GM19455 (cell line): Measurements from ENCODE around the gene SHD.

Source experiments
- ATAC-seq: cut with Tn5 transposase; IDR thresholded peaks from one replicate; pipeline ENCODE4 v1.9.1; 2021; ENCODE audit not compliant: unreplicated experiment

Gene SHD

DNA sequence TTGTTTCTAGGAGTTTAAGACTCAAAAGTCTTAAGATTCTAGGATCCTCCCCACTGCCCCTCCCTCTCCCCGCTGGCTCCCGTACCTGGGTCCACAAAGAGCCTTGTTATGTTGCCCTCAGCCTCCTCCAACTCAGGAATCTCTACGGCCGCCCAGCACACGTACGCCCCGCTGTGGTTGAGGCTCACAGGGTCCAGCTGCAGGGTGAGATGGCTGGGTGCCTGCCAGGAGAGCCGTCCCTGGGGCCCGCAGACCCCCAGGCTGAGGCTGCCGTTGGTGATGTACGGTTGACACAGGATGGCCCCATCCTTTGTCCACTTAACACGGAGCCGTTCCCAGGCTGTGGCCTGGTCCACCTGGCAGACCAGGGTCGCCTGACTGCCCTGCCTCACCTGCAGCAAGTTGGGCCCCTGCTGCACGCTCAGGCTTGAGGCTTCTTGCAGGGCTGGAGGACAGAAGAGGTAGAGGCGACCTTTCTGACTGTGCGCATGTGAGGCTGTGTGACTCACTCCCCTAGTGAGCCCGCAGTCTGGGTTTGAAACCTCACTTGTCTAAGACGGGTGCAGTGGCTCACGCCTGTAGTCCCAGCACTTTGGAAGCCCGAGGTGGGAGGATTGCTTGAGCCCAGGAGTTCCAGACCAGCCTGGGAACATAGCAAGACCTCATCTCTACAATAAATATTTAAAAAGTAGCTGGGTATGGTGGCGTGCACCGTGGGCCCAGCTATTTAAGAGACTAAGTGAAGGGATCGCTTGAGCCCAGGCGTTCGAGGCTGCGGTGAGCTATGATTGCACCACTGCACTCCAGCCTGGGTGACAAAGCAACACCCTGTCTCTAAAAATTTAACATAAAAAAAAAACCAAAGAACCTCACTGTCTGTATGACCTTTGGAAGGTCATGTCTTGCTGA lies 19.1 kb downstream of the SHD start:
- ATAC-seq = no peak

DNA sequence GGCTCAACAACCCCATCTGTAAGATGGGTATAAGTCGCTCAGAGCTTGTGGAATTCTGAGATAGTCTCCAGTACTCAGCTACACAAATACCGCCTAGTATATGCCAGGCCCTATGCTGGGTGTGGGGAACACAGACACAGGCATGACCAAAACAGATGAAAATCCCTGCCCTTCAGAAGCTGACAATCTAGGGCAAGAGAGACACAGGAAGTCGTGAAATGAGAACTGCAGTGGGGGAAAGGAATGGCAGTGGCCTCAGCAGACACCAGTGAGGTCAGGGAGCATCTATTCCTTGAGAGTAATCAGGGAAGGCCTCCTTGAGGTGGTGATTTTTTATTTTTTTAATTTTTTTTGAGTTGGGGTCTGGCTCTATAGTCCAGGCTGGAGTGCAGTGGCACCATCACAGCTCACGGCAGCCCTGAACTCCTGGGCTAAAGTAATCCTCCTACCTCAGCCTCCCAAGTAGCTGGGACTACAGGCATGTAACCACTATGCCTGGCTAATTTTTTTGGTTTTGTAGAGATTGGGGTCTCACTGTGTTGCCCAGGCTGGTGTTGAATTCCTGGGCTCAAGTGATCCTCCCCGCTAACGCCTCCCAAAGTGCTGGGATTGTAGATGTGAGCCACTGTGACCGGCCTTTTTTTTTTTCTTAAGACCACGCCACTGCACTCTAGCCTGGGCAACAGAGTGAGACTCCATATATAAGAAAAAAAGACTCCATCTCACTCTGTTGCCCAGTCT lies 19.9 kb downstream of the SHD start:
- ATAC-seq = no peak

DNA sequence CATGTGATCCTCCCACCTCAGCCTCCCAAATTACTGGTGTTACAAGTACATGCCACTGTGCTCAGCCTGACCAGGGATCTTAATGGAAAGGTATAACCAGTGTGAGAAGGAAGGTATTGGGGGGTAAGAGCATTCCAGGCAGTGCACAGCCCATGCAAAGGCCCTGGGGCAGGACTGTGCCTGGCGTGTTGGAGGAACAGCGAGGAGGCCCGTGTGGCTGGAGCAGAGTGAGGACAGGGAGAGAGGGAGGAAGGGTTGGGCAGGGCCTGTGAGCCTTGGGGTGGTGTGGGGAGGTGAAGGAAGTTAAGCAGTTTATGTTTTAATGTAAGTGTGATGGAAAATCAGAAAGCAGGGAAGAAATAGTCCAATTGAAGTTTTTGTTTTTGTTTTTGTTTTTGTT lies 21.5 kb downstream of the SHD start:
- ATAC-seq = no peak

DNA sequence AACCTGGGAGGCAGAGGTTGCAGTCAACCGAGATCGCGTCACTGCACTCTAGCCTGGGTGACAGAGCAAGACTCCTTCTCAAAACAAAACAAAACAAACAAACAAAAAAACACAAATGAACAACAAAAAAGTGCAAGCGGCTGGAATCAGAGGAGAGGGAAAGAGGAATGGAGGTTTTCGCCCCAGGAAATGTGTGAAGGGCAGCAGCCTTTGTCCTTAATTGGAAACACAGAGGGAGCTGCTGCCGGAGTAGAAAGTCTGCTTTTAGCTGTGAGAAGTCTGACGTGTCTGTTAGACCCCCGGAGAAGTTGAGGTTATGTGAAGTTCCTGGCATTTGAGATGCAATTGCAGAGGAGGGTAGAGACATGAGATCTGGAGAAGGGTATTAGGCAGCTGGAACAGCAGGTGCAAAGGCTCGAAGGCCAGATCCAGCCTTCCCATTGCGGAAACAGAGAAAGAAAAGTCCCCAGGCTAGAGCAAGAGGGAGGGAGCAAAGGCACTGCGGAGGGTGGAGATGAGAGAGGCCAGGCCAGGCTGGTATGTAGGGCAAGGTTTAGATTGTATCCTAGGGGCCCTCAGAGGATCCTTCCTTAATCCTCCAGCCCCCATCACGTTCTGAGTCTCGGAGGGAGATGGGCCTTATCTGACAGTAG lies 22.6 kb downstream of the SHD start:
- ATAC-seq = no peak

DNA sequence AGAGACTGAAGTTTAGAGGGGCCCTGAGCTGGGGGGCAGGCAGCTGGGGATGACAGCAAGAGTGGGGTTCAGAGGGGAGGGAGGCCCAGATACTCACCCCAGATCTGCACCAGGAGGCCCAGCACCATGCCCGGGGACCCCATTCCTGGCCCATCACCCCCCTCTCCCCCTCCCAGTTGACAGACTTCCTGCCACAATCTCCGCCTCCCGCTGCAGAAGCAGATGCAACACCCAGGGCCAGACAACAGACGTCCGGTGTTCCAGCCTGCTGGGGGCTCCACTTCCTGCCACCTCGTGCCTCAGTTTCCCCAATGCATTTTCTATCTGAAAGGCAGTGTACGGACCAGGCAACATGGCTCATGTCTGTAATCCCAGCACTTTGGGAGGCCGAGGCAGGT lies 23.2 kb downstream of the SHD start, which contains the start of gene TMIGD2:
Gene TMIGD2 (minus strand): TSS at position 147 of the 398 bp plus-strand sequence. CDS start 4 bp downstream, at position 143.
- no peak for ATAC-seq

DNA sequence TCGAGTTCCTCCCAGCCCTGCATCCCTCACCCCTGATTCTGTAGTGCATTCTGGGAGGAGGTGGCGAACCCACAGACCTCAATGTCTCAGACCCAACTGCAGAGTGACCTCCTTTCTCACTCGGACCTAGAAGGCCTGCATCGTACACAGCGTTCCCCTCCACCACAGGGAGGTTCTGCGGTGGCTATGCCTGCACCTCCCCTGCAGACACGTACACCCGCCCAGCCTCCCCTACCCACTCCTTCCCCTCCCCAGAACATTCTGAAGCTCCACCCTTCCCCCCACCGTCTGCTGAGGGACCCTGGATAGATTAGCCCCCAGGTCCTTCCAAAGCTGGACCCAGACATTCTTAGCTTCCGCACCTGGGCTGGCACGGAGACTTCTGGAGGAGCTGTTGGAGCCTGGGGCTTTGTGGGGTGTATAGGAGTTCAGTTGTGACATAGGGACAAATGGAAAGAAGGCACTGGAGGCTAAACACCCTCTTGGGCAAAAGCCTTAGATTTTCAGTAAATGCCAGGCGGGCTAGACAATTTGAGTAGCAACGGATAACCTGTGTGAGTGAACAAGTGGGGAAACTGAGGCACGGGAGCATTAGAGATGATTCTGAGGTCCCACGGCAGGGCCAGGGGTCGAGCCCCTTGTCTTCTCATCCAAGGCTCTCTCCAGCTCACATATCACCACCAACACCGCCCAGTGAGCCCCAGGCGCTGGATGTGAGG lies 24.9 kb downstream of the SHD start:
- no peak for ATAC-seq

DNA sequence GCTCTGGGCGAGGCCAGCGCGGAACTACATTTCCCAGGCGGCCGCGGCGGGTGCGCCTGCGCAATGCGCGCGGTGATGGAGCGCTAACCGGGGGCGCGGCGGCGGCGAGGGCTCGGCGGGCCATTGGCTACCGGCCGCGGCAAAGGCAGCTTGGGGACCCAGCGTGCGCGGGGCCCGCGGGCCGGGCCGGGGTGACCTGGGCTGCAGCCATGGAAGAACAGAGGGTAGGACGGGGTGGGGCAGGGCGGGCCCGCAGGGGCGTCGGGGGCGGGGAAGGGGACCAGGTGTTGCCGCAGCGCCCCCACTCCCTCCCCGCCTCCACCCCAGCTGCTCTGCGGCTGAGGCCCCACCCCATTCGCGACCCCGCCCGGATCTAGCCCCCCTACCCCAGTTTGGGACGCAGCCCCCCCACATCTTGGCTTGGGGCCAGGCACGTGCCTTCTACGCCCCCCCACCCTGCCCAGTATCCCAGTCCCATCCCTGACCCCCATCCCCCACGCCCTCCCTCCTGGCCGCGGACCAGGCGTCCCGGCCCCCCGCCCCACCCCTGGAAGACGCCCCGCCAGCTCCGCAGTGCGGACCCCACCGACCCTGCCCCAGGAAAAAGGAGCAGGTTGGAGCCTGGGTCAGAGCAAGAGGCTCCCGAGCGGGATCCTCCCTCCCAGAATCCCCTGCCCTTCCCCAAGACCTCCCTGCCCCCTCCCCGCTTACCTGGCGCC lies 25.6 kb downstream of the SHD start, which contains the start of gene FSD1:
Gene FSD1 (plus strand): TSS at position 61 of the 719 bp plus-strand sequence. CDS start 149 bp downstream, at position 210.
- no peak for ATAC-seq

DNA sequence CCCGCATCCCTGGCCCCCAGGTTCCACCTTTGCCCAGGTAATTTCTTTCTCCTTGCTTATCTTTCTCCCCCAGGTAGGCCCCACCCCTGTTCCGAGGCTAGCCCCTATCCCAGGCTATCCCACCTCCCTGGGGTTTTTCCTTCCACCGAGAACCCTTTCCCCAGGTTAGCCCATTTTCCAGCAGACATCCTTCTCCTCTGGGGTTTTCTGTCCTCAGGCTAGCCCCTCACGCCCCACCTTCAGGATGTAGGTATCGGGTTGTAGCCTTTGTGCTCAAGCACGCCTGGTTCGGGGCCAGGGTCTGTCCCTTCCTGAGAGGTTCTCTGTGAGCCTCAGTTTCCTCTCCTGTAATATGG lies 26.2 kb downstream of the SHD start:
- no peak for ATAC-seq

DNA sequence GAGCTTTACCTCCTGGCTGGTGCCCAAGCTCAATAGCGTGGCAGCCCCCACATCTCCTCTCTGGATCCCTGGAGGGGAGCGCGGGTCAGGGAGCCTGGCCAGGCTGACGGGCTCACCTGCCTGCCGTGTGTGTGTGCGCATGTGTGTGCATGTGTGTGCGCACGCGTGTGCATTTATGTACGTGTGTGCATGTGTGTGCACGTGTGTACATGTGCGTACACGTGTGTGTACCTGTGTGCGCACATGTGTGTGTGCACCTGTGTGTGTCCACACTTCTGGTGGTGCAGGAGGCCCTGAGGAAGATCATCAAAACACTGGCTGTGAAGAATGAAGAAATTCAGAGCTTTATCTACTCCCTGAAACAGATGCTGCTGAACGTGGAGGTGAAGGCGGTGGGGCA lies 26.6 kb downstream of the SHD start:
- no peak for ATAC-seq

DNA sequence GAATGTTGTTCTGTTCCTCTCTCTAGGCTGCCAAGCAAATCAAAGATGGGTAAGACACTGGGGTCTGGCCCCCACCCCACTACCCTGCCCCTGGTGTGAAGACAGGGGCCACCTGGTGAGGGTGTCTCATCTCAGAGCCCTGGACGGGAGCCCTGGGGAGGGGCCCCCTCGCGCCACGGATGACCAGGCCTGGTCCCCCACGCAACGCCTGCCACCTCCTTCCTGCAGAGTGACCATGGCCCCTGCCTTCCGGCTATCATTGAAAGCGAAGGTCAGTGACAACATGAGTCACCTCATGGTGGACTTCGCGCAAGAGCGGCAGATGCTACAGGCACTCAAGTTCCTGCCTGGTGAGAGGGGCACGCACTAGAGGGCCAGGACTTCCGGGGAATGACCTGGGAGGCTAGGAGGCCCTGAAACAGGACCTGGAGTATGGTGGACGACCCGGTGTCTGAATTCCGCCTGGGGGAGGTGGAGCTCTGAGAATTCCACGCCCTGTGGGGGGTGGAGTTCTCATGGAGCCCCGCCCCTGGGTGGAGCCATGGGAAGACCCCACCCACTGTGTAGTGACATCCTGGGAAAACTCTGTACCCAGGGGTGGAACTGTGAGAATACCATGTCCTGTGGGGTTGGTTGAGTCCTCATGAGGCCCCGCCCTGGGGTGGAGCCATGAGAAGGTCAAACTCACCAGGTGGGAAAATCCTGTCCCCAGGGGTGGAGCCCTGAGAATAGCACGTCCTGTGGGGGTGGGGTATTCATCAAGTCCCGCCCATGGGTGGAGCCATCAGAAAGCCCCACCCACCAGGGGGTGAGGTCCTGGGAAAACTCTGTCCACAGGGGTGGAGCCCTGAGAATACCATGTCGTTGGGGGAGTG lies 31.4 kb downstream of the SHD start:
- no peak for ATAC-seq

DNA sequence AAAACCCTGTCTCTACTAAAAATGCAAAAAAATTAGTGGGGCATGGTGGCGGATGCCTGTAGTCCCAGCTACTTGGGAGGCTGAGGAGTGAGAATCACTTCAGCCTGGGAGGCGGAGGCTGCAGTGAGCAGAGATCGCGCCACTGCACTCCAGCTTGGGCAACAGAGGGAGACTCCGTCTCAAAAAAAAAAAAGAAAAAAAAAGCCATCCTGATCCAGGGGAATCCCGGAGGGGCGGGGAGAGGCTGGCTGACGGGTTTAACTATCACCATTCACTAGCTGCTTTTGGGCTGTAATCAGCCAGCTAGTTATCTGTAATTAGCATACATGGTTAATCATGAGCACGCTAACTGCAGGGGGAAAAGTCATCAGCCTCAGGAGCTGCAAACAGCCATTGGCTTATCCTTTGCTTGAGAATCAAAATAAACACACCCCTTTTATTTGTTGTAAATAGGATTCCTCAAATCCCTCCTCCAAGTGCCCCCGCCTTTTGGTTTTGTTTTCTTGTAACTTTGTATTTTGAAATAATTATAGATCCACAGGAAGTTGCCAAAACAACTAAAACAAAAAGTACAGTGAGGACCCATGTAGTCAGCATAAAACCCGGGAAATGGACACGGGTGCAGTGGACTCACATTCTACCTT lies 34.9 kb downstream of the SHD start:
- ATAC-seq = no peak

DNA sequence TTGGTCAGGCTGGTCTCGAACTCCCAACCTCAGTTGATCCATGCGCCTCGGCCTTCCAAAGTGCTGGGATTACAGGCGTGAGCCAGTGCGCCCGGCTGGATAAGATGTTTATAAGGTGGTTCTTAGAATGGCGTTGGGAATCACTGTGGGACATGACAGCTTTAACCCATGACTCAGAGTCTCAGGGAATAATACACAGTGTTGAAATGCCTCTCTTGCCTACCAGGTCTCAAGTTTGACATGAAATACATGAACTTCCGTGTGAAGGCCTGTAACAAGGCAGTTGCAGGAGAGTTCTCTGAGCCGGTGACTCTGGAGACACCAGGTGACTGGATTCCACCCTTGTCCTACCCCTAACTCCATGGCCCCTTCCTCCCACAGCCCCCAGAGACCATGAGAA lies 37.9 kb downstream of the SHD start:
- no peak for ATAC-seq

DNA sequence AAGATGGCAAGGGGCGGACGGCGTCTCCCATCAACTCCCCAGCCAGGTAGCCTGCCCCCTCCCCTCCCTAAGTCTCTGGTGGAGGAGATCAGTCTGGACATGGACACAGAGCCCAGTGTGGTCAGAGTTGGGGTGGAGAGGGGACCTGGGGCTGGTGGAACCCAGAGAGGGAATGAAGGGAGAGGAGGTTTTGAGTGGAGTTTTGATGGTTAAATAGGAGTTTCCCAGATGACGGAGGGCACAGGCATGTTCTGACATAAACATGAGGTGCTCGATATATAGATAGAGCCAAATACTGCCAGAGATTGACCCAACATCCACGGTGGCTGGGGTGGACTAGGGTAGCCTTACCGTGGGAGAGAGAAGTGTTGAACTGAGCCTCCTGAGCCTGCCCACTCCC lies 39.4 kb downstream of the SHD start:
- no peak for ATAC-seq

DNA sequence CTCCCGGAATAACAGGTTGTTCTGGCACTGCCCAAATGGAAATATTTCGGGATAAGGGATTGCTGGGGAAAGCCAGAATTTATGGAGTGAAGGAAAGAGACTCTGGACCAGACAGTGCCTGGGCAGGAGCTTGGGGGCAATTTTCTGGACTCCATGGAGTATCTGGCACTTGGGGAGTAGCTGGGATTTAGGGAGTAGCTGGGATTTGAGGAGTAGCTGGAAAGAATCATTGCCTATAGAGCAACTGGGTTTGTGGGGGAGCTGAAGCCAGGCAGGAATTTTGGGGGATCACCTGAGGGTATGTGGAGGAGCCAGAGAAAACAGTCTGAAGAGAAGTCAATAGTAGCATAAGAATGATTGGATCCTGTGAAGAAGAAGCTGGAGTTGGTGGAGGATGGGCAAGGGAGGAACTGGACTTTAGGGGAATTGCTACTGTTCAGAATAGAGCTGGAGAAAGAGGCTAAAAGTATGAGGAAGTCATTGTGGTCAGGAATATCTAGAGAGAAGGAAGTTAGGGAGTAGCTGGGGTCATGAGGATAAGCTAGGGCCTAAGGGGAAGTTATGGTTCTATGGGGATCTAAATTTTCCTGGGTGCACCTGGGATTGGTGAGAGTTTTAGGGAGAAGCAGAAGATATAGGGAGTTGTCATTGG lies 40.1 kb downstream of the SHD start:
- ATAC-seq = no peak

DNA sequence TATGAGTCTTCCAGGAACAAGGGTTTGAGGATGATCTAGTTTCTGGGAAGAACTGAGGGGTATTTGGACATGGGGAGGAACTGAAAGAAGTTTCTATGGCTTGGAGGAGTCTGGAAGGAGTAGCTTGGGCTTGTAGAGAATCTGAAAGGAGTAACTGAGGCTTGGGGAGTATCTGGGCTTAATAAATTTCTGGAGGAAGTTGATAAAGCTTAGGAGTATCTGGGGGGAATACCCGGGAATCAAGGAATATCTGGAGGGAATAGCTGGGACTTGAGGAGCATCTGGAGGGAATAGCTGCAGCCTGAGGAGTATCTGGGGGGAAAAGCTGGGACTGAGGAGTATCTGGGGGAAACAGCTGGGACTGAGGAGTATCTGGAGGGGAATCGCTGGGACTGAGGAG lies 41.4 kb downstream of the SHD start:
- ATAC-seq = no peak

DNA sequence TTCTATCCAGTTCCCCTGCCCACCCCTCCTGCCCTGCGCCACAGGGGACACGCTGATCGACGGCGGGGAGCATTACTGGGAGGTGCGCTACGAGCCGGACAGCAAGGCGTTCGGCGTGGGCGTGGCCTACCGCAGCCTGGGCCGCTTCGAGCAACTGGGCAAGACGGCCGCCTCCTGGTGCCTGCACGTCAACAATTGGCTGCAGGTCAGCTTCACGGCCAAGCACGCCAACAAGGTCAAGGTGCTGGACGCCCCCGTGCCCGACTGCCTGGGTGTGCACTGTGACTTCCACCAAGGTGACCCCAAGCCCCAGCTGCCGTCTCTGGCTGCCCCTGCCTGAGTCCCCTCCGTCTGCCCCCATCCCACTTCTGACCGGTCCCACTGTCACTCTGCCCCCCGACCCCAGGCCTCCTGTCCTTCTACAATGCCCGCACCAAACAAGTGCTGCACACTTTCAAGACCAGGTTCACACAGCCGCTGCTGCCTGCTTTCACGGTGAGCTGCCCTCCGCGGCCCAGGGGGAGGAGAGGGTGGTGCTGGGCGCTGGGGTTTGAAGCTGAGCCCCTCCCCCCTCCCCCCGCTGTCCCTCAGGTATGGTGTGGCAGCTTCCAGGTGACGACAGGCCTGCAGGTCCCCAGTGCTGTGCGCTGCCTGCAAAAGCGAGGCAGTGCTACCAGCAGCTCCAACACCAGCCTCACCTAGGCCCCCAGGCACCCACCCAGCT lies 44.0 kb downstream of the SHD start:
- no peak for ATAC-seq

DNA sequence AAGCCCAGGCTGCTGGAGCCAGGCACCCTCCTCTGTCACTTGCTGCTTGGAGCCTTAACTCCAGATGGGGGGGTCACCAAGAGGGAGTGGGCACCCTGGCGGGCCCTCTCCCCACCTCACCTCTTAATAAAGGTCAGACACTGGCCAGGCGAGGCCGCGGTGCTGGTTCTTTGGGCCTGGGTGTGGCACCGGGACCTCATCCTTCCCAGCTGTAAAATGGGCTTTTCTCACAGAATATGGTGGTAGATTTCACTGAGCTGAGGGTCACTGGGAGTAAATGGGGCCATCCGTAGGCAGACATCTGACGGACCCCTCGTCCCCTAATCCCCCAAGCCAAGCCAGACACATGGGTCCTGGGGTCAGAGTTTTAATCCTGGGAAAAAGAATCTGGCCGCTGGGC lies 44.6 kb downstream of the SHD start:
- no peak for ATAC-seq

DNA sequence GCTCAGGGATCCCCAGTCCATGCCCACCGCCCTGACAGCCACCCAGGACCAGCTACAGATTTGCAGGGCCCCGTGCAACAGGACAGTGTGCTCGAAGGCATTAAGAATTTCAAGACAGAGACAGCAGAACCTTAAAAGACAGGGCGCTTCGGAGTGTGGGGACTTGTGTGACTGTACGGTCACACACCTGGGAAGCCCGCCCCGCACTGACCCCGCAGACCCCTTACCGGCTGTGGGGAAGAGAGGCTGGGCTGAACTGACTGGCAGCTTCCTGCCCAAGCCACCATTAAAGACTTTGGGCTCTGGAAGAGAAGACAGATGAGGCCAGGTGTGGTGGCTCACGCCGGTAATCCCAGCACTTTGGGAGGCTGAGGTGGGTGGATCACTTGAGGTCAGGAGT lies 45.2 kb downstream of the SHD start:
- ATAC-seq = no peak
